GF-D8 (cell line): ENCODE results near the gene CARM1.

ENCODE experiments used
- DNase-seq: peaks from one replicate; lab custom pipeline; 2025; lab: John Stamatoyannopoulos, UW

Gene CARM1

DNA sequence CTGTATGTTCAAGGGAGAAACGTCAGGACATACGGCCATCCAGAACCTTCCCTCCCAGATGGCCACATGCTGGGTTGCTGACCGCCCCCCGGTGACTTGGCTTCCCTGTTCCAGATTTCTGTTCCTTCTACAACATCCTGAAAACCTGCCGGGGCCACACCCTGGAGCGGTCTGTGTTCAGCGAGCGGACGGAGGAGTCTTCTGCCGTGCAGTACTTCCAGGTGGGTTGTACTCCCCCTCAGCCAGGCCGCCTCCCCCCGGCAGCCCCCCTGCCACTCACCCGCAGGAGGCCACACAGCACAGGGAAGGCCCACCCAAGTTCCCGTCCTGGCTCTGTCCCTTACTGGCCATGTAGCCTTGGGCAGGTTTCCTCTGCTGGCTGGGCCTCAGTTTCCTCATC, 36.6 kb downstream of the CARM1 start:
- no peak for DNase-seq

GRCh38 chr19:10908380-10908960, 37.1 kb downstream of the CARM1 start:
- no peak for DNase-seq

DNA sequence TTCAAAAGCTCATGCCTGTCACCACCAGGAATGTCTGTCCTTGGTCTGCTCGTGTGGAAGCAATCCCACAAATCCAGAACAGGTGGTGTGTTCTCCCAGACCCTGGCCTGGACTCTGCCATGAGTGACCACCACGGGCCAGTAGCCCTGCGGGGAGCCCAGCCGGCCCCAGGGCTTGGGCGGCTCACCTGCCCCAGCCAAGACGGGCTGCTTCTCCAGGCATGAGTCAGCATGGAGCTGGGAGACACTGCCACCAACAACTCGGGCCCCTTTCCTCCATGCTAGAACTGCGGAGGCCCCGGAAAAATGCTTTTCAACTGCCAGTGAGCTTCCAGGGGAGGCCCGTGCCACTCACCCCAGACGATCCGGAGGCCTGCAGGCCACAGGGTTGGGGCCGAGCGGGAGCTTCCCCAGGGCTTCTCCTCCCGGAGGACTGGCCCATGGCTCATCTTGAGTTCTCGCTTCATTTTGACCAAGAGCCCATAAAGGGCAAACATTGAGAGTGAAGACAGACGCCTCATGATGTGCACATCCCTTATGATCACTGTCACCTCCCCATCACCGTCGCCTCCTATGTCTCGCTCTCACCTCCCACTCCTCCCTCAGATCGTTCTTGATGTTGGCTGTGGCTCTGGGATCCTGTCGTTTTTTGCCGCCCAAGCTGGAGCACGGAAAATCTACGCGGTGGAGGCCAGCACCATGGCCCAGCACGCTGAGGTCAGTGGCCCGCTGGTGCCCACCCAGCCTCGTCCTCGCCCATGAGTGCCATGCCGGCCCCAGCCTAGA, 40.4 kb downstream of the CARM1 start:
- DNase-seq = no peak

DNA sequence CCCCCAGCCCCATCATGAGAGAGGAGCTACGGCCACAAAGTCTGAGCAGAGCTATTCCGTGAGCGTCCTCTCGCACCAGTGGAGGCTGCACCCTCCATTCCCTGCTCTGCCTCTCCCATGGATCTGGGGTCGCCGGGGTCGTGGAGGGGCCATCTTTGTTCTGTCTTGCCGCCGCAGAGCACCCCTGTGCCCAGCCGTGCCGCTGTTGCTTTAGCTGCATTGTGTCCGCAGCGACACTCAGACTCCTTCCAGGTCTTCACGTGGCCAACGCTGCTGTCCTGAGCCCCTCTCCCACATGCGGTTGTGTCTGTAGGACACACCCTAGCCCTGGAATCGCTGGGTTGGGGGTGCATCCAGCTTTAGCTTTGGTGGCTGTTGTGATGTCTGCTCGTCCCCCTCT, 41.3 kb downstream of the CARM1 start:
- no peak for DNase-seq

DNA sequence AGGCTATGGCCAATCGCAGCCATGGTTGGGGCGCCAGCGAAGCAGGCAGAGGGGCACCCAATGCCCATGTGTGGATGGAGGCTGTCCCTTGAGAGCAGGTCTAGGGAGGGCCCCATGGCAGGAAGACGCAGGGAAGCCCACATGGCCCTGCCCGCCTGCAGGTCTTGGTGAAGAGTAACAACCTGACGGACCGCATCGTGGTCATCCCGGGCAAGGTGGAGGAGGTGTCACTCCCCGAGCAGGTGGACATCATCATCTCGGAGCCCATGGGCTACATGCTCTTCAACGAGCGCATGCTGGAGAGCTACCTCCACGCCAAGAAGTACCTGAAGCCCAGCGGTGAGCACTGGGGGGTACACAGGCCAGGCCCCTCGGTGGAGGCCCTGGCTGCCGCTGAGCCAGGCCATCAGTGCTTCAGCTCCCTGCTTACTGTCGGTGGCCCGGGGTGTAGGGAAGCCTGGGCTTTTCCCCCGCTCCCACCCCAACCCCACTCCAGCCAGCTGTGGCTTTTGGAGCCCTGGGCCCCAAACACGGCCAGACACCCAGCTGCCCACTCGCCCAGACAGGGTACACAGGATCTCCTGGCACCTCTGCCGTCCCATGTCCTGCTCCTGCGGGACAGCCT, 42.5 kb downstream of the CARM1 start:
- no peak for DNase-seq

GRCh38 chr19:10915130-10916091, 44.1 kb downstream of the CARM1 start:
- no peak for DNase-seq

GRCh38 chr19:10916602-10917001, 45.2 kb downstream of the CARM1 start:
- no peak for DNase-seq

DNA sequence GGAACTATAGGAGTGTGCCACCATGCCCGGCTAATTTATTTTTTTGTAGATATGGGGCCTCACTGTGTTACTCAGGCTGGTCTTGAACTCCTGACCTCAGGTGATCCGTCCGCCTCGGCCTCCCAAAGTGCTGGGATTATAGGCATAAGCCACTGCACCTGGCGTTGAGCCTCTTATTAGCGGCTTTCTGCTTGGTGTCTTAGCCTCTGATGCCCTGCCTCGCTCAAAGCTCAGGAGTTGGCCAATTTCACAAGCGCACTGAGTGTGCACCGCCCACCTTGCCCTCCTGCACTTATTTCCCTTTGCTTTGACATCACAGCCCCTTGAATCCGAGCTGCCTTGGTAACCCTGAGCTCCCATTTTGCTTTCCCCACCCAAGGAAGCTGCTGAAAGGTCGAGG, 47.0 kb downstream of the CARM1 start:
- no peak for DNase-seq

- DNase-seq = no peak
These were observed 48.3 kb downstream of the CARM1 start for GRCh38 chr19:10919352-10920287.

DNA sequence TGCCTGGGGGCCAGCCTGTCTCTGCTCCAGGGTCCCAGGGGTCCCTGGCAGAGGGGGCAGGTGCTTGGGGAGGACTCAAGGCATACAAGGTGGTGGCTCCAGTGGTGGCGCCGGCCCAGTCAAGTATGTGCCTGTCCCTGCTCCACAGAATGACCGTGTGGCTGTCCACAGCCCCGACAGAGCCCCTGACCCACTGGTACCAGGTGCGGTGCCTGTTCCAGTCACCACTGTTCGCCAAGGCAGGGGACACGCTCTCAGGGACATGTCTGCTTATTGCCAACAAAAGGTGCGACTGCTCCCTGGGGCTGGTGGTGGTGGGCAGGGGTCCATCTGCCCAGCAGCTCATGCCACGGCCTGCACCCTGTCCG, 48.9 kb downstream of the CARM1 start:
- no peak for DNase-seq

GRCh38 chr19:10920781-10921180, 49.4 kb downstream of the CARM1 start:
- DNase-seq = no peak

GRCh38 chr19:10921199-10921909, 50.0 kb downstream of the CARM1 start:
- DNase-seq = no peak

DNA sequence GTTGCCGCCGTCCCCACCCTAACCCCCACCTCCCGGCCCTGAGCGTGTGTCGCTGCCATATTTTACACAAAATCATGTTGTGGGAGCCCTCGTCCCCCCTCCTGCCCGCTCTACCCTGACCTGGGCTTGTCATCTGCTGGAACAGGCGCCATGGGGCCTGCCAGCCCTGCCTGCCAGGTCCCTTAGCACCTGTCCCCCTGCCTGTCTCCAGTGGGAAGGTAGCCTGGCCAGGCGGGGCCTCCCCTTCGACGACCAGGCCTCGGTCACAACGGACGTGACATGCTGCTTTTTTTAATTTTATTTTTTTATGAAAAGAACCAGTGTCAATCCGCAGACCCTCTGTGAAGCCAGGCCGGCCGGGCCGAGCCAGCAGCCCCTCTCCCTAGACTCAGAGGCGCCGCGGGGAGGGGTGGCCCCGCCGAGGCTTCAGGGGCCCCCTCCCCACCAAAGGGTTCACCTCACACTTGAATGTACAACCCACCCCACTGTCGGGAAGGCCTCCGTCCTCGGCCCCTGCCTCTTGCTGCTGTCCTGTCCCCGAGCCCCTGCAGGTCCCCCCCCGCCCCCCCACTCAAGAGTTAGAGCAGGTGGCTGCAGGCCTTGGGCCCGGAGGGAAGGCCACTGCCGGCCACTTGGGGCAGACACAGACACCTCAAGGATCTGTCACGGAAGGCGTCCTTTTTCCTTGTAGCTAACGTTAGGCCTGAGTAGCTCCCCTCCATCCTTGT, 50.7 kb downstream of the CARM1 start:
- DNase-seq = no peak

GRCh38 chr19:10922638-10923014, 51.3 kb downstream of the CARM1 start:
- DNase-seq = no peak

DNA sequence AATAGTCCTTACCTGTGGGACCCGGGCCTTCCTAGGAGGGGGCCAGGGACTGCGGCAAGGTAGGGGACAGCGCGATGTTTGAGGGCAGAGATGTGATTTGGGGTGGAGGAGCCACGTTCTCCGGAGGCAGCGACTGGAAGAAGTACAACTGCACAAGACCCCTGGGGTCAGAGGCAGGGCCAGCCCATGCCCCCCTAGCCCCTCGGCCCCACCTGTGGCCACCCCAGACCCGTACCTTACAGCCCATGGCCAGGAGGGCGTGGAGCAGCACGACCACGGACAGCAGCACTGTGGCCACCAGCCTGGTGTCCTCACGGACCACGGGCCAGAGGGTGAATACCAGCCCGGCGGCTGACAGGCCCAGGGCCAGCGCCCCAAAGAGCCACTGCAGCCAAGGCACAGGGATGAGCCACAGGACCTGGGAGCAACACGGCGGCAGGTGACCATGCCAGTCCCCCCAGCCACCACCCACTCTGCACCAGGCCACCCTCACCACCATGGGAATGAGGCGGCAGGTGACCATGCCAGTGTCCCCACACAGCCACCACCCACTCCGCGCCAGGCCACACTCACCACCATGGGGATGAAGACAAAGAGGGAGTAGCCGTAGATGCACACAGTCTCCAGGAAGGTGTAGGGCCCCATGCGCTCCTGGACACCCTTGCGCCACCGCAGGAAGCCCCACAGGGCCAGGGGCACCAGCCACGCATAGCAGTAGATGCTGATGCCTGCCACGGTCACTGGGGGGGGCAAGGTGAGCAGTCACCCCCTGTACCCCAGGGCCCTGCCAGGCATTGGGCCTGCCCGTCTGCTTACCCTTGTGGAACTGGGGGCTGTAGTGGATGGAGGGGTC, 52.1 kb downstream of the CARM1 start:
- no peak for DNase-seq

DNA sequence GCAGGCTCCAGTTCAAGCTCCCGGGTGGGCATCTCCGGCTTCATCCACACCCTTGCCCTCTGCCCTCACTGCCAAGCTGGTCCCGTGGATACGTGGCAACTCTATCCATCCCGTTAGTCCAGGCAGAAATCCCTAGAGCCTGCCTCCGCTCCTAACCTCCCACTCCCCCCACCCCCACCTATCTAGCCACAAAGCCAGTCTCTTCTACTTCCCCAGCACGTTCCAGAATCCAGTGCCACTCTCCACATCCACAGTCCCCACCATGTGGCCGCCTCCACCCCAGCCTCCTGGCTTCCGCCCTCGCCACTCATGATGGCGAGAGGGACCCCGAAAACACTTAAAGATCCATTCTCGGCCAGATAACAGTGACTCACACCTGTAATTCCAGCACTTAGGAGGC, 53.2 kb downstream of the CARM1 start:
- DNase-seq = no peak

DNA sequence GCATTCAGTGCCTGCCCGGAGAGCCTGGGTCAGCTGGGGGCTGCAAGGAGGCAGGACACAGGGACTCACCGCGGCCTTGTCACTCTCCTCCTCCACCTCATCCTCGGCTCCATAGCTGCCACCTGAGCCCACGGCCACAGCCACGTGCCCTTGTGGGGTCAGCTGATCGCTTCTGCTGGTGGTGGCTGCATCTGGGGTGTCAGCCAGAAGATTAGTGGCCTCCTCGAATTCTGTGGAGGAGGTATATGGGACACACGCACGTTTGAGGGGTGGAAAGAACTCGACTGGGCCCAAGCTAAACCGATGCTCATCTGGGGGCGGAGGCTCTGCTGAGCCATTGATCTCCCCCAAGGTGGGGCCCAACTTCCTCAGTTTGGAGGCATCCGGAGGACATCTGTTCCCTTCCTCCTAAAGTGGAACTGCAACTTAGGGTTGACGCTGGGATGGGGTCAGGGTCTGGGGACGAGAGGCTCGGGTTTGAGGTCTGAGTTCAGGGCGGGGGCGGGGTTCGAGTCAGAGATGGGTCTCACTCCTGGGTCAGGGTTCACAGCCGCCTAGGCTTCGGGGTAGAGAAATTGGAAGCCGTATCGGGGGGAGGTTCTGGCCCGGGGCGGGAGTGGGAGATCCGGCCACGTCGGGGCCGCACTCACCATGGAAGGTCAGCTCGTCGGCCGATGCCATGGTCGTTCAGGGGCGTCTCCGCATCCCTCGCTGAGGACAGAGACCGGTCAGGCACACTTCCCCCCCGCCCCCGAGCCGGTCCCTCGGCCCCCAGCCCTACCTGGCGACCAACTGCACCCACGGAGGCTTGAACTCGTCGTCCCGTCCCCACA, 56.6 kb downstream of the CARM1 start:
- peak; percentile 4 for DNase-seq
